ENCODE measurements around the gene PLD1. TPM values are rescaled to one million over a fixed set of nuclear protein-coding genes. Genes with fewer than 3 reads are reported as not detected.
A peak's percentile ranks its signal among the peaks of the same experiment; 100 is the strongest.

Gene PLD1
- total and polyA plus RNA-seq, 9 donors = 24.6 to 125 (median 52.1) TPM

DNA sequence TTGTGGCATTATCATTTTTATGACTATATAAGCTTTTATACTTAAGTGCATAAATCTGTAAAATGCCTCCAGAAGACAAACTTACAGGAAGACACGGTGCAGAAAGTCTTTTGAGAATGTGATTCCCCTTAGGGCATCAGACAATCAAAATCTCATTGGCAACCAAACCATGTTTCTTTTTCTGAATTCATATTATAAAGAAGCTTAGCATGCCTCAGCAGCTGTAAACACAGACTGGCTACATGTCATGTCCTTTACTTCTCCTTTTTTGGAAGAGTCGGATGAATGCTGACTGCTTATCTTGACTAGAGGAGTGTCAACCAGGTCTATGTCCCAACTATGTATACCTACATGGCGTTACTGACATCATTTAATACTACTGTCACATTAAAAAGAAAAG, 150.1 kb downstream of the PLD1 start:
- TF ChIP-seq POLR2A (IDR thresholded peaks at IDR 0.05) (no peak), EP300 (IDR thresholded peaks at IDR 0.05) (no peak)
- TF ChIP-seq, protein P1, sequence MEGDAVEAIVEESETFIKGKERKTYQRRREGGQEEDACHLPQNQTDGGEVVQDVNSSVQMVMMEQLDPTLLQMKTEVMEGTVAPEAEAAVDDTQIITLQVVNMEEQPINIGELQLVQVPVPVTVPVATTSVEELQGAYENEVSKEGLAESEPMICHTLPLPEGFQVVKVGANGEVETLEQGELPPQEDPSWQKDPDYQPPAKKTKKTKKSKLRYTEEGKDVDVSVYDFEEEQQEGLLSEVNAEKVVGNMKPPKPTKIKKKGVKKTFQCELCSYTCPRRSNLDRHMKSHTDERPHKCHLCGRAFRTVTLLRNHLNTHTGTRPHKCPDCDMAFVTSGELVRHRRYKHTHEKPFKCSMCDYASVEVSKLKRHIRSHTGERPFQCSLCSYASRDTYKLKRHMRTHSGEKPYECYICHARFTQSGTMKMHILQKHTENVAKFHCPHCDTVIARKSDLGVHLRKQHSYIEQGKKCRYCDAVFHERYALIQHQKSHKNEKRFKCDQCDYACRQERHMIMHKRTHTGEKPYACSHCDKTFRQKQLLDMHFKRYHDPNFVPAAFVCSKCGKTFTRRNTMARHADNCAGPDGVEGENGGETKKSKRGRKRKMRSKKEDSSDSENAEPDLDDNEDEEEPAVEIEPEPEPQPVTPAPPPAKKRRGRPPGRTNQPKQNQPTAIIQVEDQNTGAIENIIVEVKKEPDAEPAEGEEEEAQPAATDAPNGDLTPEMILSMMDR (IDR thresholded peaks at IDR 0.05) = no peak
- no peaks in the 10 kb centered on the region for H3K36me3 ChIP-seq
- 36 to 61% (median 54%) methylated on average over 3 of the region's 3 CpGs for WGBS, 3 donors
- intact Hi-C loops (cut with DNase I) = no loop called here
- no peak for DNase-seq
- H3K4me3 ChIP-seq = no peak overlapping the region
- H3K27ac ChIP-seq = no peak overlapping the region
- H3K27me3 ChIP-seq = no peaks in the 10 kb centered on the region
- no peaks in the 10 kb centered on the region for H3K4me1 ChIP-seq (ENCODE audit: insufficient read depth)
- no peaks in the 10 kb centered on the region for H3K9me3 ChIP-seq

DNA sequence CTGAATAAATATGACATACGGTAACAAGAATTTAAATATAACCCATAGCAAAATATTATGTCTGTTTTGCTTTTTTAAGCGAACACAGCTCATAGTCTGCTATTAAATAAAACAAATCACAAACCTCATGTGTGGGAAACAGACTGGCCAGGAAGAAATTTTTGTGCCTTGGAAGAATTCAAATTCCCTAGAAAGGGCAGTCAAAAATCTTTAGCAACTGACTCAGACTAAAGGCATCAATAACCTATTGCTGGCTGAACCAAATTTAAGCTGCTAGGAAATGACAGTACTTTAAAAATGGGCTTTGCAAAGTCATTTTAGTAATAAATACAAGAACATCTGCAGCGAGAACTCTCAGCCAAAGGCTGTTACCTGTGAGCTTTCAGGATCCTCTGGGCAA, 151.4 kb downstream of the PLD1 start:
- DNase-seq = no peak
- no peaks in the 10 kb centered on the region for H3K9me3 ChIP-seq
- H3K27ac ChIP-seq = no peak overlapping the region
- TF ChIP-seq EP300 (IDR thresholded peaks at IDR 0.05) (no peak), POLR2A (IDR thresholded peaks at IDR 0.05) (no peak)
- TF ChIP-seq, protein P1 (IDR thresholded peaks at IDR 0.05) = no peak
- H3K36me3 ChIP-seq = no peaks in the 10 kb centered on the region
- no peak overlapping the region for H3K4me3 ChIP-seq
- H3K27me3 ChIP-seq = no peaks in the 10 kb centered on the region
- WGBS, 3 donors = 38 to 61% (median 52%) methylated on average over 3 of the region's 3 CpGs
- H3K4me1 ChIP-seq (ENCODE audit: insufficient read depth) = peaks cover 4% of the 10 kb centered on the region
- intact Hi-C loops (cut with DNase I) = loop anchor here in 1 of 4 donors (10.0 kb wide), 1 partner anchor 176 kb away; no protein-coding TSS in a partner anchor

DNA sequence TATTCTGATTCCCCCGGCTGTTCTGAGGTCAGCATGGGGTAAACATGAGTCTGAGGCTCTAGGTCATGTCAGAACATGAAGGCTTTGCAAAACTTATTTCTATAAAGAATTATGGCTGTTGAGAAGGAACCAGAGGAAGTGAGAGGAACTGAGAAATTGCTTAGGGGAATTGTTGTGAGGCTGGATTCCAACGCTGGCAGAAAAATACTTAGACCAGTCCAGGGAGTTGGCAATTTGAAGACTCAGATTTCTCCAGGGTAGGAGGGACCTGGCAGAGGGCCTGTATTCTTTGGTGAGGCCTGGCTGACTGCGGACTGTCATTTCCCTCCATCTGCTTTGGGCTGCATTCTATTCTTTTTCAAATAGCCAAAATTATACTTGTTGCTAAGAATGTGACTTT, 155.5 kb downstream of the PLD1 start:
- intact Hi-C loops (cut with DNase I) = loop anchor here in 2 of 4 donors (5.0 to 10.0 kb wide), 2 partner anchors 180 to 687 kb away; no protein-coding TSS in a partner anchor
- 0 to 3% (median 3%) methylated on average over 3 of the region's 3 CpGs for WGBS, 3 donors
- TF ChIP-seq EP300 (IDR thresholded peaks at IDR 0.05) = no peak

DNA sequence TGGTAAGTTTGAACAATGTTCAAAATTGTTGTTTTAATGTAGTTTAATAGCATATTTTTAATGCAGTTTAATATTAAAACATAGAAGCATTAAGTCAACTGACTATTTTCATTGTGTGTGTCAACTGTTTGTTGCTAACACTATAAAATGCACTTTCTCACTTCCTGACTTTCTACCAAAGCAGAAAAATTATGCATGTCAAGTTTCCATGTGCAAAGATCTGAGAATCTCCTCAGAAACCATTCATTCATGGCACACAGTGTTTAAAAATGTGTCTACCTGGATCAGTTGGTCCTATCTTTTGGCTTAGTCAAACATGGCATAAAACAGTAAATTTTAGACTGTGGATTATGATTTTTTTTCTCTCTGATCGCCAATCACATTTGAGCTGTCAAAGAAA, 156.0 kb downstream of the PLD1 start:
- H3K27ac ChIP-seq = no peak overlapping the region
- intact Hi-C loops (cut with DNase I) = loop anchor here in 2 of 4 donors (5.0 to 10.0 kb wide), 2 partner anchors 180 to 688 kb away; no protein-coding TSS in a partner anchor
- H3K36me3 ChIP-seq = no peaks in the 10 kb centered on the region
- DNase-seq = no peak
- peaks cover 8% of the 10 kb centered on the region for H3K4me1 ChIP-seq (ENCODE audit: insufficient read depth)
- H3K9me3 ChIP-seq = no peaks in the 10 kb centered on the region
- WGBS, 3 donors = 45 to 67% (median 65%) methylated on average over 1 of the region's 1 CpG
- no peak overlapping the region for H3K4me3 ChIP-seq
- TF ChIP-seq EP300 (IDR thresholded peaks at IDR 0.05) = no peak
- TF ChIP-seq POLR2A (IDR thresholded peaks at IDR 0.05) = no peak
- TF ChIP-seq, protein P1 (IDR thresholded peaks at IDR 0.05) = no peak
- H3K27me3 ChIP-seq = no peaks in the 10 kb centered on the region

More for the DNA sequence above, 155.5 kb downstream of the PLD1 start:
- peaks cover 6% of the 10 kb centered on the region for H3K4me1 ChIP-seq (ENCODE audit: insufficient read depth)
- H3K9me3 ChIP-seq = no peaks in the 10 kb centered on the region
- no peak overlapping the region for H3K27ac ChIP-seq
- H3K36me3 ChIP-seq = no peaks in the 10 kb centered on the region
- DNase-seq = peak; percentile 55 to 79 (median 59)
- H3K27me3 ChIP-seq = no peaks in the 10 kb centered on the region
- H3K4me3 ChIP-seq = no peak overlapping the region

DNA sequence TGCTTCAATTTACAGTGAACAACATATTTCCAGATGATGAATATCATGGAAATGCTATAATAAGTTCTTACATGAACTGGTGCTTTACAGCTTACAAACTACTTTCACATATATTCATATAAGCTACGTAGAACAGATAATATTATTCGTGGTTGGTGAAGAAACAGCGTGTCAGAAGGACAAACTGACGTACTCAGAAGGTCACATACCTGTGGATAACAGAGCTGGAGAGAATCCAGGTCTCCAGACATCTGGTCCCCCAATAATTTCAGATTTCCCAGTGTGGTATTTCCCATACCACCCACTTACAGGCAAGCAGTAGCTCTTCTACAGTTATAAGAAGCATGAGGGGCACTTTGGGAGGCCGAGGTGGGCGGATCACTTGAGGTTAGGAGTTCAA, 156.6 kb downstream of the PLD1 start:
- H3K27ac ChIP-seq = no peak overlapping the region

More for the DNA sequence above, 156.6 kb downstream of the PLD1 start:
- Histone ChIP-seq H3K4me3 (no peak overlapping the region), H3K27me3 (no peaks in the 10 kb centered on the region), H3K4me1 (ENCODE audit: insufficient read depth) (peaks cover 9% of the 10 kb centered on the region), H3K36me3 (no peaks in the 10 kb centered on the region), H3K9me3 (no peaks in the 10 kb centered on the region)
- 62 to 82% (median 76%) methylated on average over 6 of the region's 6 CpGs for WGBS, 3 donors
- DNase-seq = no peak
- intact Hi-C loops (cut with DNase I) = loop anchor here in 2 of 4 donors (5.0 to 10.0 kb wide), 2 partner anchors 181 to 689 kb away; no protein-coding TSS in a partner anchor
- TF ChIP-seq, protein P1 (IDR thresholded peaks at IDR 0.05) = no peak
- TF ChIP-seq POLR2A (IDR thresholded peaks at IDR 0.05) (no peak), EP300 (IDR thresholded peaks at IDR 0.05) (no peak)
